Stimulated activated CD8-positive, alpha-beta memory T cell treated with anti-CD3 and anti-CD28 coated beads, Interleukin-4, amount 100 ng/mL, for 48 hours (primary cell): ENCODE results near the gene SARM1.
"Not testable (repeated sequence)": the region's sequence is repeated elsewhere in the genome, so short reads cannot be mapped to it uniquely, and the experiment has no call there.

ENCODE experiments used
- DNase-seq: peaks from one replicate; pipeline ENCODE4 v3.0.0-alpha.2; 2020

SARM1 gene

GRCh38 chr17:28371245-28372202 is at the start of gene SARM1:
TSS of gene SARM1 (plus strand) at chr17:28371694. CDS start at chr17:28372033, 339 bp downstream.
- DNase-seq: peak; percentile 94

- DNase-seq: no peak
Observed at GRCh38 chr17:28324267-28324745, 47.2 kb upstream of the SARM1 start.

- no peak for DNase-seq
Observed at GRCh38 chr17:28324781-28325180, 46.7 kb upstream of the SARM1 start.

GRCh38 chr17:28325211-28325610 is 46.3 kb upstream of the SARM1 start:
- DNase-seq: no peak

- peak; percentile 12 for DNase-seq
Observed at GRCh38 chr17:28326114-28326513, 45.4 kb upstream of the SARM1 start.

GRCh38 chr17:28327031-28327607 is 44.4 kb upstream of the SARM1 start:
- peak; percentile 46 for DNase-seq

GRCh38 chr17:28327709-28328108 is 43.8 kb upstream of the SARM1 start:
- no peak for DNase-seq

- peak; percentile 12 for DNase-seq
Observed at GRCh38 chr17:28328325-28328724, 43.2 kb upstream of the SARM1 start.

GRCh38 chr17:28330671-28331070 is 40.8 kb upstream of the SARM1 start:
- peak; percentile 20 for DNase-seq

- no peak for DNase-seq
Observed at GRCh38 chr17:28331891-28332420, 39.5 kb upstream of the SARM1 start.

- no peak for DNase-seq
Observed at GRCh38 chr17:28333083-28333746, 38.3 kb upstream of the SARM1 start.

- DNase-seq: no peak
Observed at GRCh38 chr17:28334171-28334570, 37.3 kb upstream of the SARM1 start.

GRCh38 chr17:28334666-28335200 is 36.8 kb upstream of the SARM1 start:
- DNase-seq: no peak

- peak; percentile 95 for DNase-seq
Observed at GRCh38 chr17:28335201-28335958, 36.1 kb upstream of the SARM1 start, which contains the start of the genes IFT20 and TNFAIP1. TSS of gene IFT20 (minus strand) at chr17:28335472. CDS start at chr17:28331985, 3,487 bp downstream. TSS of gene TNFAIP1 (plus strand) at chr17:28335761. CDS start at chr17:28339522, 3,761 bp downstream.

GRCh38 chr17:28335959-28336871 is 35.3 kb upstream of the SARM1 start:
- no peak for DNase-seq

GRCh38 chr17:28338056-28338768 is 33.3 kb upstream of the SARM1 start:
- no peak for DNase-seq

GRCh38 chr17:28338769-28339212 is 32.7 kb upstream of the SARM1 start:
- not testable (repeated sequence) for DNase-seq

- DNase-seq: no peak
Observed at GRCh38 chr17:28339431-28339830, 32.1 kb upstream of the SARM1 start.

GRCh38 chr17:28340374-28340773 is 31.1 kb upstream of the SARM1 start:
- no peak for DNase-seq

- DNase-seq: no peak
Observed at GRCh38 chr17:28341516-28341915, 30.0 kb upstream of the SARM1 start.
